ENCODE measurements around the gene NXF1. TPM values are rescaled to one million over a fixed set of nuclear protein-coding genes. Genes with fewer than 3 reads are reported as not detected.

Gene NXF1
- total RNA-seq: 26.2 and 38.2 TPM in 2 replicates

DNA sequence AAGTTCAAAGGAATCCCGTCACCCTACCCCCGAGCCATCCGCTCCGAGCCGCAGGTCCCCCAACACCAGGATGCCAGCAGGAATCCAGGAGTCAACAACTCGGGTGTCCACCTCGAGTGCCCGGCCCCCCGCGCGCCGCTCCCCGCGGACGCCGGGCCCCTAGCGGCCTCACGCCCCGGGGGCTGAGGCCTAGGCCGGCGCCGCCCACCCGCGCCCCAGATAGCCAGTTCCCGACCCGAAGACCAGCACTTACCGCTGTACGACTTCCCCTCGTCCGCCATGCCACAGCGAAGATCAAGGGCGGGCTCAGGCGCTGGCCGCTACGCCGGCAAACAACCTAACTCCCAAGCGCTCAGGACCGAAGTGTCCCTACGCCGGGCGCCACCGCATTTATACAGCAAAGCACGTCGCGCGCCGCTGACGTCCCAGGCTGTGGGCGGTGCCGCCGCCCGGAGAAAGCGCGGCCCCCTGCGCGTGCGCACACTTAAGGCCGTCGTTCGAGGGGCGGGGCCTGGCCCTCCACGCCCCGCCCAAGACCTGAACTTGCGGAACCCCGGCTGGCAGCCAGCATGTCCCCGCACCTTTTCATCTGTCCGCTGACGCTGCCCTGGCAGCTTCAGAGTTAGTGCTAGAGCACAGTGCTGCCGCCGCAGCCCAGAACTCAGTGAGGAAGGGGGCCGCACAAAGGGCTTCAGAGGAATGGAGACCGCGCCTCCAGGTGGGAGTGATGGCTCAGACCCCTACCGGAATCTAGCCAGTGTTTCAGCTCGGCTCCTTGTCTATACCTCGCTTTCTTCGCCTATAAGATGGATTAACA is at the start of gene NXF1:
Gene NXF1, minus strand, starts transcription at position 365 of the 817 bp plus-strand sequence. Its CDS starts 84 bp downstream, at position 281.

DNA sequence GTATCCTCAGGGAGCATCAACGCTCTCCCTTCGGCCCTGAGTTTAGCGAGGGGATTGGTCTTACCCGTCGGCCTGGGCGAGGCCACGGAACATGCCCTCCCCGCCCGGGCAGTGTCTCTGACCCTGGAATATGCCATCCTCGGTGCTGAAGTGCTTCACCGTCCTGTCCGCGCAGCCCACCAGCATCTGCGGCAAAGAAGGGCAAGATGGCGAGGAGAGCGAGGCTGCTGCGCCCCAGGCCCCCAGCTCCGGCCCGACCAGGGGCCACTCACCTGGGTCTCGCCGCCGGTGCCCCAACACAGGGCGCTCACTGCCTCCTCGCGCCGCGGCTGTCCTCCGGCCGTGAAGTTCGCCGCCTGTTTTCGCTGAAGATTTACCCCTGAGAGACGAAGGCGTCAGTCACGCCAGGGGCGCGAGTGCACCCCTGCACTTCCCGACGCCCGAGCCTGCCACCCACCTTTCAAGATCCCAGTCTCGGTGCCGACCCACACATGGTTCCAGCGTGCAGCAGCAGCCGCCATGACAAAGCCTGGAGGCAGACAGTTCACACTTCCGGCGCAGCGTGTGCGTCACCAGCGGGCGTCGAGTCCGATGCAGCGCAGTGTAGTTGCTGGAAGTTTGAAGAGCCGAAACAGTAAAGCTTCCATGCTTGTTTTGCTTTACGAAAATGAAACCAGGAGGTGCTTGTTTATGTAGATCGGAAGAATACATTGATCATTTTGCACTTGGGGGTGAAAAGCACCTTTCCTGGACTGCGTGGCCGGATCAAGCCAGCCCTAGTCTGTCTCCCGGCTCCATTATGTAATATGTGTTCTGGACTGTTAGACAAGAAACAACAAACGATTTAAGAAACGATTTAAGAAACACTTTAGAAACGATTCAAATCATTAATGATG is 34.1 kb upstream of the NXF1 start, which contains the start of gene WDR74:
Gene WDR74, minus strand, starts transcription at position 541 of the 896 bp plus-strand sequence. Its CDS starts 20 bp downstream, at position 521.

DNA sequence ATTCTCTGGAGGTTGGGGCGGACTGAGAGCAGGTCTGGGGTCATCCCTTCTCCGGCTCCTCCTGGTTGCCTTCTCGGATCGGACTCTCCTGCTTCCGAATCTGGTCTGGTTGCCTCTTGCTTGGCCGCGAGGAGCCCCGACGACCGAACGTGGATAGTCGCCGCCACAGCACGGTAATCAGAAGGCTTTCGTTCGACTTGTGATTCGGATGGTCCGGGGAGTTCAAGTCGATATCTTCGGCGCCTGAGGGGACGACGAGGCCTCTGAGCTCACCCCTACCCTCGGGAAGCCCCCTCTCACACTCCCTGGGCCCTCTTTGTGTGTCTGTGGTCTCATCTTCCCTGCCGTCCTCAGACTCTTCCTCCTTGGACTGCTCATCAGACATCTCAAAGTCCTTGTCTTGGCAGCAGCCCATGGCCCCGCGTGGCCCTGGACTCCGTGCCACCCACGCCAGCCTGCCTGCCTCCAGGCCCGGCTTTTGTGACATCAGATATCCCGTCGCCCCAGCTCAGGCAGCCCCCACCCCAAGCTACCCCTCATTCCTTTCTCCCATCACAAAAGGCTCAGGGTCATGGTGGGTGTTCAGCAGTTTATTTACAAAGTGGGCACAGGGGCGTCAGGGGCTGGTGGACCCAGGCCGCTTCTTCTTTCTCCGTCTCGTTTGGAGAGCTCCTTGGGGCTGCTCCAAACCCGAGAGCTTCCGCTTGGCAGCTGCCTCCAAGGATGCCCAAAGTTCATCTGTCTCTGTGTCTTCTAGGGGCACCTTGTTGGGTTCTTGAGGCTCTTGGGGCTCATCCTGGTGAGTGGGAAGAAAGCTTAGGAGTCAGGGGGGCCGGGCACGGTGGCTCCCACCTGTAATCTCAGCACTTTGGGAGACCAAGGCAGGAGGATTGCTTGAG is 27.3 kb upstream of the NXF1 start, which contains the start of gene TEX54:
Gene TEX54, minus strand, starts transcription at position 506 of the 899 bp plus-strand sequence.

DNA sequence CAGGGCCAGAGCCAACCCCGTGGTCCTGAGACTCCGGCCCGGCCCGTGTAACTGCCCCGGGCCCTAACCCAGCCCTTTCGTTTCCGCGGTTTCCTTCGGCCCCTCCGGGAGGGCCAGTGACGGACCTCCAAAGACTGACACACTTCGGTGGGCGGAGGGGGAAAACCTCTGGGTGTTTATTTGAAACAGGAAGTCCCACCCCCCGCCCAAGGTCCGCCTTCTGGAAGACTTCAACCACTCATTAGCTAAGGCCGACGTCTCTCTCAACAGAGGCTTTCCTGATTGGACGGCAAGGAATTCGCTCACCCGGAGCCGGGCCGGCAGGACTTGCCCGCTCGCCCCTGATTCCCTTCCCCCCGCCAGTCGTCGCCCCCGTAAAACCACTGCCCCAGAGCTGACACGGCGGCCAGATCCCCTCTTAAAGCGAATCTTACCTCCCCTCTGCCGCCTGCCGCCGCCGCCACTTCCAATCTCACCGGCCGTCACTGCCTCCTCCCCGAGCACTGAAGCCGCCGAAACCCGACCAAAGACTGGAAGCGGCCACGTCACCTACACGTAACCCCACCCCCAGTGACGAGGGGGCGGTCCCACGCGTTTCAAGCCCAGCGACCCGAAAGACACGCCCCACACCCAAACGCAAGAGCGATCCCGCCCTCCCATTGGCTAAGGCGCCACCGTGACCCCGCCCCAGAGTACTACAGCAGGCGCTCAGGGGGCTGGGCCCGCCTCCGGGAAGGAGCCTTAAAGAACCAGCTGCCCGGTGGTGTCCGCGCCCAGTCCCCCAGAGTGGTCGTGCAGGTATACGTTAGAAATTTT is 26.5 kb upstream of the NXF1 start, which contains the start of gene STX5:
Gene STX5, minus strand, starts transcription at position 532 of the 816 bp plus-strand sequence. CDS start 808 bp downstream, outside the sequence.

DNA sequence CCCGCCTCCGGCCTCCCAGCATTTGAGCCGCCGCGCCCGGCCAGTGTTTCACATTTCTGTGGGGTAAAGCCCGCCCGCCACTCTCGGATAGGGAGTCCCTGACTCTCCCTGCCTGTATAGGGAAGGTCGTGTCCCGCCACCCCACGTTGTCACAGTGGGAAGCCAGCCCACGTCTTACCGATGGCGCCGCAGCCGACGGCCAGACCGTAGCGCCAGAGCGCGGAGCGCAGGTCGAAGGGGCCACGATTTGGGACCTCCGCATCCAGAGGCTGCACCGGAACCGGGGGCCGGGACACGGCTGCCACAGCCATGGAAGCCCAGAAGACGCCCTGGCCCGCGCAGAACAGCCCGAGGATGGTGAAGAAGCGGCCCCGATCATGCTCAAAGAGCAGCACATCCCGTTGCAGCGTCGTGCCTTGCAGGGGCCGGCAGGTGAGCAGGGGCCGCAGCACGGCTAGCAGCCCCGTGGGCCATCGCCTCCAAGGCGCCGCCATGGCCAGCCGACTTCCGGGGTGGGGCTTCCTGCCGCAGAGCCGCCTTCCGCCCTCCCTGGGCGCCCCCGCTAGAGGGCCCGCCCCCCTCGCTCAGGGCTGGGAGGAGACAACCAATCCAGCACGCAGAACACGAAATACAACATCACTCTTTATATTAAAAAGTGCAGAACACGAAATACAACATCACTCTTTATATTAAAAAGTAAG is 13.6 kb downstream of the NXF1 start, which contains the start of gene TMEM223:
Gene TMEM223, minus strand, starts transcription at position 506 of the 701 bp plus-strand sequence. Its CDS starts 12 bp downstream, at position 494.

DNA sequence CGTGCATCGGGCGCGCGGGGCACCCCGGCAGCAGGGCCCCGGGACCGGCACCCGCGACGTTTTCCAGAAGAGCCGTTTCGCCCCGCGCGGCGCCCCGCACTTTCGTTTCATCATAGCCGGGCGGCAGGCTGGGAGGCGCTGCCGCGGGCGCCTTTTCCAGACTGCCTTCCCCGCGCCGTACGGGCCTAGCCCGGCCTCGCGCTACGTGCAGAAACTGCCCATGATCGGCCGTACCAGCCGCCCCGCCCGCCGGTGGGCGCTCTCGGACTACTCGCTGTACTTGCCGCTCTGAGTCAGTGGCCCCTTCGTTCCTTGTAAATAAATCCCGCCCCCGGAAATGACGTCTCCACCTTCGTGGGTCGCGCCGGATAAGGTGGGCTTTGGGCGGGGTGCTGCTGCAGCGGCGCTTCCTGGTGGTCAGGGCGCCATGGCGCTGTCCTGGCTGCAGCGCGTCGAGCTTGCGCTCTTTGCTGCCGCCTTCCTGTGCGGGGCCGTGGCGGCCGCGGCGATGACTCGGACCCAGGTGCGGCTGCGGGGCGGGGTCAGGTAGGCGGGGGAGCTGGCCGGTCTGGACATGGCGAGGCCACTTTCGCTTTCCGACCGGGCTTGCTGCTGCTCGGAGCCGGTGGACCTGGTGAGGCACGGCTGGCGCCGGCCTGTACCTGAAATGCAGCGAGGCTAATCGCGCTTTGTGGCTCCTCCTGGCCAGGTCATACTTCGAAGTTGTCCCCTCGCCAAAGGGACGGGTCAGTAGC is 18.1 kb downstream of the NXF1 start, which contains the start of gene TMEM179B:
Gene TMEM179B, plus strand, starts transcription at position 398 of the 755 bp plus-strand sequence. Its CDS starts 30 bp downstream, at position 428.

DNA sequence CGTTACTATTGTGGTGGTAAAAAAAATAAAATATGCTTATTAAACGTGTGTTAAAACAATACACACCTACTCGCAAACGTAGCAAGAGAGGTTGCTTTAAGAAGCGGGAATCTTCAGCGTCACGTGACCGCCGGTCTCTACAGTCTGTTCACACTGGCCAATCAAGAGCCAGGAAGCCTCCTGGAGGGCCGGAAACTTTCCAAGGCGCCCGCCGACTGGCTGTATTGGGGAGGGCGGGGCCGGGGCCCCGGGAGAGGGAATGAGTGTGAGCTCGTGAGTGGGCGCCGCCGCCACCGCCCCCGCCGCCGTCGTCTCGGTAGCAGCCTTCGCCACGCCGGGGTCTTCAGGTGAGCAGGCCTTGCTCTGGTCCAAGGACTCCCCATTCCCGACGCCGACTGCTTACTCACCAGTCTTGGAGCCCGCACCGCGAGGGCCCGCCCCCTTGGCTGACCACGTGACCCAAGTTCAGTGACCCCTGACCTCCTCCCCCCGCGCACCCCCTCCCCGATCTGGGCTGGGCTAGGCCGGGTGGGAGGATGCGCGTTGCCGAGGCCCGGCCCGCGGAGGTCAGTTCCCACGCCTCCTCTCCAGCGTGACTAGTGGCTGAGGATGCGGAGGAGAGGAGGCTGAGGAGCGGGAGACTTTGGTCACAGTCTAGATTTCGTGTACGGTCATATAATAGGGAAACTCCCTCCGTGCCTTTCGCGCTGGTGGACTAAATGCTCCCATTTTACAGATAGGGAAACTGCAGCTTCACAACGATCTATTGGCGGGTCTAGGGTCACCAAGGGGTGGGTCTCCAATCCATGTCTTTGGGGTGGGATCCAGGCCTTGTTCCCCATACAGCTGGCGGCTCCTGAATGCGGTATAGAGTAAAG is 33.9 kb downstream of the NXF1 start, which contains the start of gene TAF6L:
Gene TAF6L, plus strand, starts transcription at position 253 of the 878 bp plus-strand sequence. CDS start 4,388 bp downstream, outside the sequence.

DNA sequence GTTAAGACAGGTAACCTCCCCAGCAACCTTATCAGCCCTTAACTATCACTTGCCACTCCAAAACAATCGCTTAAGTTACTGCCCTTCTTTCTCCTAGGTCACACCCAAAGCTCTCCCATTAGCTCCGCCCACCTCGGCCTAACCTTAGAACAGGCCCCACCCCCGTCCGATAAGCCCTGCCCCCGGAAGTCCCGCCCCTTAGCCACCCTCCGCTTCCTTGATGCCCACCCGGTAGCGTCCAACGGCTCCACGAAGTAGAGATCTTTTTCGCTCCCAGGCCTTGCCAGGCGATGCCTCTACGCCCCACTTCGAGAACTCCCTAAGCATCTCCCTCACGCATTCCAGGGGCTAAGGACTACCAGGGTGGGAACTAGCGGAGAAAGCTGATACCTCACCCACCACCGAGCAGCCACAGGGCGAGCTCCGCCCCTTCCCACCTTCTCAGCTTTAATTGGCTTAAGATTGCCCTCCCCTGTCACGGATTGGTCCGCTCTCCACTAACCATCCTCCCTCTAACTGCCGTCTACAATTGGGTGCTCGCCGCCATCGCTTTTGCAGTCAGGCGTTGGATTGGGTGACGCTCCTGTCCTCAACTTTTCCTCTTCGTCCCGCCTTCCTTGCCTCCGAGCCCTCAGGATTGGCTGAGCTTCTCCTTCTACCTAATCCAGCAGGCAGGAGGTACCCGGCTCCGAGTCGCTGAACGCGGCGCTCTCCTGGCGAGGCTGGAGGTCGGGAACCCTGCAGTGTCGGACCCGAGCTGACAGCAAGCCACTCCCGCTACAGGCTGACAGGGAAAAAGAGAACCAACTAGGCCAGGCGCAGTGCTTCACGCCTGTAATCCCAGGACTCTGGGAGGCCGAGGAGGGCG is 51.3 kb downstream of the NXF1 start, which contains the start of gene ZBTB3:
Gene ZBTB3, minus strand, starts transcription at position 425 of the 868 bp plus-strand sequence. CDS start 496 bp downstream, outside the sequence.

Other genes with a start within 250 kb of the NXF1 start
- 2,284 and 3,184 TPM in 2 replicates for gene EEF1G, start 231.5 kb downstream of the NXF1 start, total RNA-seq
- 5.0 and 7.9 TPM in 2 replicates for gene TUT1, start 213.9 kb downstream of the NXF1 start, total RNA-seq
- 59.9 and 63.9 TPM in 2 replicates for gene MTA2, start 203.6 kb downstream of the NXF1 start, total RNA-seq
- 36.8 and 40.0 TPM in 2 replicates for gene EML3, start 192.7 kb downstream of the NXF1 start, total RNA-seq
- 21.1 and 28.0 TPM in 2 replicates for gene ROM1, start 192.2 kb downstream of the NXF1 start, total RNA-seq
- 35.5 and 50.5 TPM in 2 replicates for gene B3GAT3, start 183.5 kb downstream of the NXF1 start, total RNA-seq
- 226 and 265 TPM in 2 replicates for gene GANAB, start 158.8 kb downstream of the NXF1 start, total RNA-seq
- 19.7 and 23.8 TPM in 2 replicates for gene INTS5, start 152.1 kb downstream of the NXF1 start, total RNA-seq
- 24.9 and 34.9 TPM in 2 replicates for gene C11orf98, start 140.2 kb downstream of the NXF1 start, total RNA-seq
- gene CSKMT, start 140.1 kb downstream of the NXF1 start, total RNA-seq: 4.9 and 11.0 TPM in 2 replicates
- 10.3 and 11.5 TPM in 2 replicates for gene UQCC3, start 133.8 kb downstream of the NXF1 start, total RNA-seq
- 2.6 and 4.5 TPM in 2 replicates for gene LBHD1, start 133.2 kb downstream of the NXF1 start, total RNA-seq
- gene UBXN1, start 126.4 kb downstream of the NXF1 start, total RNA-seq: 103 and 276 TPM in 2 replicates
- 5.3 and 18.2 TPM in 2 replicates for gene LRRN4CL, start 115.9 kb downstream of the NXF1 start, total RNA-seq
- 35.5 and 69.3 TPM in 2 replicates for gene BSCL2, start 98.0 kb downstream of the NXF1 start, total RNA-seq
- not detected in 2 replicates for gene GNG3, start 97.8 kb downstream of the NXF1 start, total RNA-seq
- 7.5 and 10.1 TPM in 2 replicates for gene HNRNPUL2, start 78.0 kb downstream of the NXF1 start, total RNA-seq
- gene TTC9C, start 77.0 kb downstream of the NXF1 start, total RNA-seq: 33.3 and 34.9 TPM in 2 replicates
- gene ZBTB3, start 51.3 kb downstream of the NXF1 start, total RNA-seq: 6.1 and 8.3 TPM in 2 replicates
- 77.4 and 86.6 TPM in 2 replicates for gene POLR2G, start 43.9 kb downstream of the NXF1 start, total RNA-seq
- 13.7 and 17.6 TPM in 2 replicates for gene TAF6L, start 34.0 kb downstream of the NXF1 start, total RNA-seq
- 75.6 and 85.9 TPM in 2 replicates for gene TMEM179B, start 18.0 kb downstream of the NXF1 start, total RNA-seq
- gene TMEM223, start 13.4 kb downstream of the NXF1 start, total RNA-seq: 31.0 and 34.3 TPM in 2 replicates
- 30.7 and 35.2 TPM in 2 replicates for gene STX5, start 26.6 kb upstream of the NXF1 start, total RNA-seq
- not detected in 2 replicates for gene TEX54, start 27.4 kb upstream of the NXF1 start, total RNA-seq
- 40.7 and 56.0 TPM in 2 replicates for gene WDR74, start 34.1 kb upstream of the NXF1 start, total RNA-seq
- gene SLC3A2, start 75.5 kb upstream of the NXF1 start, total RNA-seq: 211 and 250 TPM in 2 replicates
- gene CHRM1, start 115.9 kb upstream of the NXF1 start, total RNA-seq: not detected in 2 replicates
- gene SLC22A6, start 179.5 kb upstream of the NXF1 start, total RNA-seq: not detected in 2 replicates
- not detected in 2 replicates for gene SLC22A8, start 210.4 kb upstream of the NXF1 start, total RNA-seq